ENCODE measurements around the gene C4A.
"Not testable (repeated sequence)": the region's sequence is repeated elsewhere in the genome, so short reads cannot be mapped to it uniquely, and the experiment has no call there.

C4A gene

GRCh38 chr6:32037136-32037535, 55.3 kb downstream of the C4A start:
- not testable (repeated sequence) for ATAC-seq

- peak; percentile 60 to 69 for ATAC-seq
Measured at GRCh38 chr6:32037598-32038524, 56.0 kb downstream of the C4A start, which contains the start of gene CYP21A2. CYP21A2 (plus strand) TSS chr6:32038415; CDS start chr6:32038423, 8 bp downstream.

GRCh38 chr6:32038878-32039277, 57.0 kb downstream of the C4A start:
- ATAC-seq: not testable (repeated sequence)

- not testable (repeated sequence) for ATAC-seq
Measured at GRCh38 chr6:32039321-32040274, 57.7 kb downstream of the C4A start.

- not testable (repeated sequence) for ATAC-seq
Measured at GRCh38 chr6:32040299-32041049, 58.6 kb downstream of the C4A start.

- ATAC-seq: not testable (repeated sequence)
Measured at GRCh38 chr6:32041050-32041321, 59.1 kb downstream of the C4A start.

- not testable (repeated sequence) for ATAC-seq
Measured at GRCh38 chr6:32041385-32041784, 59.5 kb downstream of the C4A start.

- not testable (repeated sequence) for ATAC-seq
Measured at GRCh38 chr6:32042276-32042675, 60.4 kb downstream of the C4A start.

GRCh38 chr6:32043589-32044380, 61.9 kb downstream of the C4A start:
- ATAC-seq: not testable (repeated sequence)

GRCh38 chr6:32044916-32045315, 63.1 kb downstream of the C4A start:
- not testable (repeated sequence) for ATAC-seq

GRCh38 chr6:32045811-32046449, 64.1 kb downstream of the C4A start:
- ATAC-seq: no peak

- ATAC-seq: no peak
Measured at GRCh38 chr6:32046450-32047083, 64.7 kb downstream of the C4A start.

GRCh38 chr6:32047084-32047478, 65.2 kb downstream of the C4A start:
- no peak for ATAC-seq

- ATAC-seq: no peak
Measured at GRCh38 chr6:32047539-32047854, 65.6 kb downstream of the C4A start.

GRCh38 chr6:32047855-32048766, 66.3 kb downstream of the C4A start:
- ATAC-seq: peak; percentile 73 to 82

- not testable (repeated sequence) for ATAC-seq
Measured at GRCh38 chr6:32049149-32049548, 67.3 kb downstream of the C4A start.

- not testable (repeated sequence) for ATAC-seq
Measured at GRCh38 chr6:32049736-32050135, 67.9 kb downstream of the C4A start.

- no peak for ATAC-seq
Measured at GRCh38 chr6:32050562-32050961, 68.7 kb downstream of the C4A start.
